ENCODE data around the gene ABTB1.

GRCh38 chr3:127686512-127686894 lies 13.8 kb downstream of the ABTB1 start:
- TF ChIP-seq, protein P1, sequence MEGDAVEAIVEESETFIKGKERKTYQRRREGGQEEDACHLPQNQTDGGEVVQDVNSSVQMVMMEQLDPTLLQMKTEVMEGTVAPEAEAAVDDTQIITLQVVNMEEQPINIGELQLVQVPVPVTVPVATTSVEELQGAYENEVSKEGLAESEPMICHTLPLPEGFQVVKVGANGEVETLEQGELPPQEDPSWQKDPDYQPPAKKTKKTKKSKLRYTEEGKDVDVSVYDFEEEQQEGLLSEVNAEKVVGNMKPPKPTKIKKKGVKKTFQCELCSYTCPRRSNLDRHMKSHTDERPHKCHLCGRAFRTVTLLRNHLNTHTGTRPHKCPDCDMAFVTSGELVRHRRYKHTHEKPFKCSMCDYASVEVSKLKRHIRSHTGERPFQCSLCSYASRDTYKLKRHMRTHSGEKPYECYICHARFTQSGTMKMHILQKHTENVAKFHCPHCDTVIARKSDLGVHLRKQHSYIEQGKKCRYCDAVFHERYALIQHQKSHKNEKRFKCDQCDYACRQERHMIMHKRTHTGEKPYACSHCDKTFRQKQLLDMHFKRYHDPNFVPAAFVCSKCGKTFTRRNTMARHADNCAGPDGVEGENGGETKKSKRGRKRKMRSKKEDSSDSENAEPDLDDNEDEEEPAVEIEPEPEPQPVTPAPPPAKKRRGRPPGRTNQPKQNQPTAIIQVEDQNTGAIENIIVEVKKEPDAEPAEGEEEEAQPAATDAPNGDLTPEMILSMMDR (IDR thresholded peaks at IDR 0.05; ENCODE audit: low read length) = no peak
- no peak for TF ChIP-seq EZH2 (optimal IDR thresholded peaks at IDR 0.05; ENCODE audit: low read depth, low read length)
